MM.1S (cell line): ENCODE data around the gene GATA5.

ENCODE experiments used
- CTCF ChIP-seq: fragments of 300-600 bp; sonication (generic); IDR thresholded peaks from 2 replicates; pipeline ENCODE4 v1.5.1; 2016; ENCODE audit warnings: antibody characterized with exemption, low read length, mixed read lengths
- EZH2 ChIP-seq: fragments of 300-600 bp; sonication (generic); optimal IDR thresholded peaks from 2 replicates; pipeline ENCODE3; 2017; ENCODE audit warnings: low read depth, mild to moderate bottlenecking, antibody characterized with exemption, low read length, mixed read lengths
- EZH2phosphoT487 ChIP-seq: fragments of 300-600 bp; sonication (generic); IDR thresholded peaks from 2 replicates; pipeline ENCODE4 v1.6.1; 2018; ENCODE audit warnings: antibody characterized with exemption, low read length

- TF ChIP-seq CTCF = no peak
- no peak for TF ChIP-seq EZH2phosphoT487
- TF ChIP-seq EZH2 = no peak
These were observed 31.5 kb upstream of the GATA5 start for GRCh38 chr20:62507323-62507722.
